Endothelial cell of umbilical vein (primary cell): ENCODE results near the gene KLF2. TPM values are rescaled to one million over a fixed set of nuclear protein-coding genes. Genes with fewer than 3 reads are reported as not detected.
A peak's percentile ranks its signal among the peaks of the same experiment; 100 is the strongest.

Experiments used
- BruUV-seq: library from RNA; stranded (reverse); fragments of 400-500 nt; replicated peaks from 2 replicates; lab custom pipeline; 2021; lab: Mats Ljungman, UMichigan
- CTCF ChIA-PET: fragments of 300-600, 350-600 bp; sonication (Branson Sonifier 250); formaldehyde crosslinking; loops from one replicate; lab custom pipeline; 2021; ENCODE audit warnings: antibody characterized with exemption, inconsistent platforms; lab: Charles Lee
- POLR2A ChIA-PET: fragments of 300-600, 350-600 bp; sonication (Branson Sonifier 250); formaldehyde crosslinking; loops from one replicate; lab custom pipeline; 2021; ENCODE audit warnings: antibody characterized with exemption, inconsistent platforms; lab: Charles Lee
- DNase-seq: peaks from one replicate; pipeline ENCODE4 v3.0.0-alpha.2; 2011; ENCODE audit warnings: low read depth, low spot score
- FAIRE-seq: peaks from 2 replicates; lab custom pipeline; 2011; peaks lifted over from hg19 to GRCh38; lab: Jason Lieb, UNC
- H2AFZ ChIP-seq: 2 replicates; pipeline ENCODE4 v1.6.0; 2012; ENCODE audit warnings: low read depth, low read length, control low read depth, inconsistent platforms
- H3K27ac ChIP-seq: 2 replicates; pipeline ENCODE4 v1.5.1; 2011; ENCODE audit warnings: low read depth, mild to moderate bottlenecking, control low read depth, low read length, moderate library complexity; ENCODE audit not compliant: insufficient read depth
- H3K27me3 ChIP-seq, 2 experiments: 2 replicates each; pipeline versions ENCODE4 v1.6.0 to v1.6.1; 2011; ENCODE audit warnings: low read length in 2 of 2, mixed read lengths in 1 of 2; ENCODE audit not compliant: control insufficient read depth in 2 of 2, insufficient read depth in 2 of 2
- H3K36me3 ChIP-seq, 2 experiments: 2 replicates in 1 of 2; 3 replicates in 1 of 2; pipeline ENCODE4 v1.5.1; 2011; ENCODE audit warnings: low read length in 2 of 2, mild to moderate bottlenecking in 1 of 2, moderate library complexity in 1 of 2; ENCODE audit not compliant: control insufficient read depth in 2 of 2, insufficient read depth in 2 of 2; ENCODE audit errors: extremely low read depth in 1 of 2
- H3K4me1 ChIP-seq: 3 replicates; pipeline ENCODE4 v1.5.1; 2011; ENCODE audit warnings: mild to moderate bottlenecking, low read length; ENCODE audit not compliant: control insufficient read depth, insufficient read depth; ENCODE audit errors: extremely low read depth
- H3K4me2 ChIP-seq: 2 replicates; pipeline ENCODE4 v1.6.1; 2011; ENCODE audit warnings: low read length, control low read depth, mixed read lengths; ENCODE audit not compliant: insufficient read depth
- H3K4me3 ChIP-seq, 3 experiments: fragments of 200-600 bp in 1 of 3; sonication (generic), shearing (Covaris generic) in 1 of 3; replicated peaks in 1 of 3; 2 replicates each; pipeline ENCODE4 v1.5.1; 2011 to 2016; ENCODE audit warnings: control low read depth in 3 of 3, low read length in 3 of 3, mild to moderate bottlenecking in 2 of 3, inconsistent platforms in 1 of 3, low read depth in 1 of 3, moderate library complexity in 1 of 3; ENCODE audit not compliant: insufficient read depth in 1 of 3
- H3K79me2 ChIP-seq: 2 replicates; pipeline ENCODE4 v1.6.0; 2012; ENCODE audit warnings: low read length, inconsistent platforms; ENCODE audit not compliant: control insufficient read depth, insufficient read depth
- H3K9ac ChIP-seq: replicated peaks from 2 replicates; pipeline ENCODE3; 2011; ENCODE audit warnings: low read length, control low read depth; ENCODE audit not compliant: insufficient read depth; ENCODE audit errors: extremely low read depth
- H3K9me1 ChIP-seq: replicated peaks from 3 replicates; pipeline ENCODE4 v1.6.0; 2011; ENCODE audit warnings: mild to moderate bottlenecking, low read length; ENCODE audit not compliant: control insufficient read depth, insufficient read depth; ENCODE audit errors: extremely low read depth
- H3K9me3 ChIP-seq: replicated peaks from 2 replicates; pipeline ENCODE4 v1.5.1; 2012; ENCODE audit warnings: low read length, inconsistent platforms; ENCODE audit not compliant: control insufficient read depth, insufficient read depth
- H4K20me1 ChIP-seq: replicated peaks from 2 replicates; pipeline ENCODE3; 2011; ENCODE audit warnings: mild to moderate bottlenecking, low read length; ENCODE audit not compliant: control insufficient read depth, insufficient read depth; ENCODE audit errors: extremely low read depth
- CTCF ChIP-seq, 2 donors: IDR thresholded peaks; 1 replicate in 1 of 2; 2 replicates in 1 of 2; pipeline ENCODE4 v1.5.1; 2011; ENCODE audit warnings: low read length in 2 of 2, mild to moderate bottlenecking in 2 of 2, moderate library complexity in 2 of 2, control low read depth in 1 of 2, inconsistent platforms in 1 of 2, low read depth in 1 of 2; ENCODE audit not compliant: insufficient read depth in 1 of 2; ENCODE audit errors: extremely low read depth in 1 of 2
- FOS ChIP-seq: IDR thresholded peaks from 2 replicates; pipeline ENCODE4 v1.6.1; 2011; ENCODE audit warnings: mild to moderate bottlenecking, low read length, moderate library complexity, borderline replicate concordance; ENCODE audit not compliant: insufficient read depth
- JUN ChIP-seq: IDR thresholded peaks from 2 replicates; pipeline ENCODE4 v1.6.1; 2011; ENCODE audit warnings: borderline replicate concordance, low read depth; ENCODE audit not compliant: insufficient read length, insufficient read depth
- POLR2A ChIP-seq: IDR thresholded peaks from 2 replicates; pipeline ENCODE4 v1.6.1; 2012; ENCODE audit warnings: low read depth, mild to moderate bottlenecking, control low read depth, low read length
- dilution Hi-C: fragments of 300-500 bp; cut with MboI; formaldehyde crosslinking; loops from one replicate; pipeline ENCODE4 v1.15.0; 2019; ENCODE audit warnings: low sequenced_read_pairs; ENCODE audit not compliant: extremely low pct_ligation_motif_present
- intact Hi-C: fragments of 100-400 bp; cut with micrococcal nuclease; formaldehyde crosslinking; loops from one replicate; pipeline ENCODE4 v1.10.0; 2022
- polyA plus RNA-seq, 4 experiments: library from polyadenylated mRNA; depleted of rRNA in 3 of 4; stranded (reverse) in 3 of 4; unstranded in 1 of 4; fragments of >200 nt; gene quantifications; 2 replicates each; pipeline versions ENCODE4 v1.2.1 to v1.2.3, GENCODE V29; 2011 to 2012; ENCODE audit warnings: missing spikeins in 1 of 4
- total RNA-seq: library from RNA; stranded (reverse); gene quantifications from 2 replicates; pipeline ENCODE4 v1.2.3, GENCODE V29; 2021

KLF2 gene
- total and polyA plus RNA-seq, 2 donors (not counting 3 experiments of a cell fraction or from before 2014, with no cell fraction given) = 23.4 to 30.3 TPM

GRCh38 chr19:16315825-16316505, 8.7 kb upstream of the KLF2 start:
- Histone ChIP-seq H3K27ac (peak overlapping the region; percentile 88), H4K20me1 (no peaks in the 10 kb centered on the region), H3K36me3 (no peaks in the 10 kb centered on the region), H2AFZ (peak overlapping the region; percentile 5), H3K79me2 (no peaks in the 10 kb centered on the region), H3K4me2 (peak overlapping the region; percentile 57), H3K9me3 (no peaks in the 10 kb centered on the region), H3K9ac (peak overlapping the region; percentile 49), H3K9me1 (no peaks in the 10 kb centered on the region), H3K4me1 (peaks cover 20% of the 10 kb centered on the region), H3K27me3 (no peaks in the 10 kb centered on the region), H3K4me3 (peak overlapping the region in 1 of 3 experiments; percentile 1)
- TF ChIP-seq JUN (peak; percentile 48), FOS (peak; percentile 55), POLR2A (no peak), CTCF (IDR thresholded peaks at IDR 0.05; ENCODE audit: extremely low read depth in 1 of 2, insufficient read depth in 1 of 2, low read depth in 1 of 2, low read length in 2 of 2) (no peak)
- peak; percentile 94 for FAIRE-seq
- ChIA-PET CTCF (interaction anchor here (0.8 to 2.6 kb wide), 13 partner anchors 9 to 71 kb away, joined by 3 to 15 read pairs (median 8); partner anchors contain the start of gene KLF2), POLR2A (interaction anchor here (0.8 to 2.8 kb wide), 8 partner anchors 9 to 62 kb away, joined by 3 to 51 read pairs (median 8); partner anchors contain the start of gene KLF2)
- dilution Hi-C loops = no loop called here
- intact Hi-C loops = loop anchor here (1.0 kb wide), 6 partner anchors 8 to 58 kb away; partner anchors contain the start of gene KLF2
- DNase-seq = no peak
- no TSS peak for BruUV-seq
